Activated T-cell treated with anti-CD3 and anti-CD28 coated beads, Interleukin-2, amount 50 U/mL, for 48 hours (primary cell): ENCODE data around the gene NCAPH2.

Experiments used
- DNase-seq, 2 experiments: peaks; one replicate each; pipeline ENCODE4 v3.0.0-alpha.2; 2020

Gene NCAPH2

DNA sequence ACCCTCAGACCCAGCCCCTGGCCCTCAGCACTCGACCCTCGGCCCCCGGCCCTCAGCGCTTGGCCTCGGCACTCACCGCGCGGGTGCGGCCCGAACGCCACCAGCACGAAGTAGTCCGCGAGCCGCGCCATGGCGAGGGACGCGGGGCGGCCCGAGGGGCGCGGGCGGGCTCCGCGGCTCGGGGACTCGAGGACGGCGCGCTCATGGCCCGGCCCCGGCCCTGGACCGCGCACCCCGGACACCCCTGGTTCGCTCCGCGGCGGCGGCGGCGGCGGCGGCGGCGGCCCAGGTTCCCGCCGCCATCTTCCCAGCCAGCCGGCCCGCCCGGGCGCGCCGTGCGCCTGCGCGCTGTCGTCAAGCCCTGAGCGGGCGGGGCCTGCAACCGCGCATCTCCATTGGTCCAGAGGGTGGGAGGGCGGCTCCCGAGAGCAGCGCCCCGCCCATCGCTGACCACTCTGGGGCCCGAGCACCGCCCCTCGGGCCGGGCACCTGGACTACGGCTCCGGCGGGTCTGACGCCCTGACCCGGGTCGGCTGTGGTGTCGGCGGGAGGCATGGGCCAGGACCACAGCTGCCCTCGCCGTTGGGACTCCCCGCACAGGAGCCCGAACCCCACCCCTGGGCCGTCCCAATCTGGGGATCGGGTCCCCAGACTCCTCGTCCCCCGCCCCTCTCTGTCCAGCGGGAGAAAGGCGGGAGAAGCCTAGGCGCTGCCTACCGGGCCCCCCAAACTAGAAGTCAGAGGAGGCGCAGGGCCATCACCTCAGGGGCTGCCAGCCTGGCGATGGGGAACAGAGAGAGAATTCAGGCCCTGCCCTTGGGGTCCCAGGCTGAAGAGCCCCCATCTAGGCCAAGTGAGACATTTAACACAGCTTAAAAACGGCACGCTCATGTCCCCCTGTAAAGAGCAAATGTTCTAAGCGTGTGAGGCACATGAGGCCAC is 33.0 kb upstream of the NCAPH2 start, which contains the start of gene SBF1:
Gene SBF1, minus strand, starts transcription at position 326 of the 942 bp plus-strand sequence. Its CDS starts 195 bp downstream, at position 131.
- peak; percentile 91 to 93 for DNase-seq

DNA sequence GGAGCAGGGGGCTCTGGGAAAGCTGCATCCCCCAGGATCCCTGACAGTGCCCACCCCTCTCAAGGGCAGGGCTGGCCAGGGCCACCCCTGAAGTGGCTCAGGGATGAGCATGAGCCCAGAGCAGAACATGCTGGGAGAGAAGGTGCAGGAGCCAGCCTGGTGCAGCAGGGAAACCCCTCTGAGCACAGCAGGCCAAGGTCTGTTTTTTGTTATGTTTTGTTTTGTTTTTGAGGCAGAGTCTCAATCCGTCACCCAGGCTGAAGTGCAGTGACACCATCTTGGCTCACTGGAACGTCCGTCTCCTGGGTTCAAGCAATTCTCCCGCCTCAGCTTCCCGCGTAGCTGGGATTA is 32.4 kb upstream of the NCAPH2 start:
- DNase-seq, result no peak

DNA sequence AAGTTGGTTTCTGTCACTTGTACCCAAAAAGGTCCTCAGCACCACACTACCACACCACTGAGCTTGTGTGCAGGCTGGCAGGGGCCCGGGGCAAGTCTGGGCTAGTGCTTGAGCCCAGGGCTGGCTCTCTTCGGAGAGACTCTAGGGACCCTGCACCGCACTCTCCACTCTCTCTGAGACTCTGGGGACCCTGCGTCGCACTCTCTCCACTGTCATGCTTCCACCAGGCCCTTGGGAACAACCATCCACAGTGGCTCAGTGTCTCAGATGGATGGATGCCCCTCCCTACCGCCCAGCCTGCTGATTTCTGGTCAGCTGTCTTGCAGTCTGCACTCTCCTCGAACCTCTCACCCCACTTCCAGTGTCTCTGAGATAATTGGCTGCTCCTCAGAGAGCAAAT is 31.2 kb upstream of the NCAPH2 start:
- no peak for DNase-seq

DNA sequence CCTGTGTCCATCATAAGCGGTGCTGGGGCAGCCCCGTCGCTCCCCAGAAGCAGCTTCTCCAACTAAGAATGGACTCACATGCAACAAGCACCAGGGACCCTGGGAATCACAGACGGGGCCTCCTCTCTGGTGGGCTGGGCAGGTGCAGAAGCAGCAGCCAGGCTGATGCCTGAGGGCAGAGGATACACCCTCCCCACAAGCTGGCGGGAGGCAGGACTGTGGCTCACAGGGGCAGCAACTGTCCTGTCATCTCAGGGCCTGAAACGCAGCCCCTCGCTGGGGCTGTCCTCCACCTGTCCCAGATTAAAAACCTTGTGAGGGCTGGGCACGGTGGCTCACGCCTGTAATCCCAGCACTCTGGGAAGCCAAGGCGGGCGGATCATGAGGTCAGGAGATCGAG is 30.1 kb upstream of the NCAPH2 start:
- no peak for DNase-seq

DNA sequence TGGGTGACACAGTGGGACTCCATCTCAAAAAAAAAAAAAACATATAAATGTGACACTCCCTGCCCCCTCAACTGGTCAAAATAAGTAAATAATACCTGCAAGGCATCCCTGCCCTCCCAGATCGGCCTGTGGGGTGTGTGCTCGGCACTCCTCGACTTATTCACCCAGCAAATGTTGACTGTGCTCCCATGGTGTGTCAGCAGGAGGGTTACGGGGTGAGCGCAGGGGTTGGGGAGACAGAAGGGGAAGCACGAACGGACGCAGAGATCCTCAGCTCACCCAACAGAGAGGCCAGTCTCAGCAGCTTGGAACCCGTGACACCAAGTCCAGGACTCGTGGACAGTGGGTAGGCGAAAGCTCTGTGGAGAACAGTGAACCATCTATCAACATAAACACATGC is 28.3 kb upstream of the NCAPH2 start:
- no peak for DNase-seq

DNA sequence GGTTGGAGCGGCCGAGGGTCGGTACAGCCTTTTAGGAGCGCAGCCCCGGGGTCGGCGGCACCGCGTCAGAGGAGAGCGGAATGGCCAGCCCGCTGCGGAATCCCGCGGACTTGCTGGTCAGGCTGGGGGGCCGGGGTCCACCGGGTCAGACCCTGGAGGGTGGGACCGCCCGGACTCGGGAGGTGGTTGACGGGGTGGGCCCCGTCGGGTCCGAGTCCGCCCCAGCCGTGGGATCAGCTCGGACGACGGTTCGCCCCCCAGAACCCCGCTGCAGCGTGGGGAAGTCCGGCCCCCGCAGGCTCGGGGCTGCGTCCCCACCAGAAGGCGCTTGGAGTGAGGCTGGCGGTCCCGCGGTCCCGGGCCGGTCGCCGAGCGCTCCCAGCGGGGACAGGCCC is 27.0 kb upstream of the NCAPH2 start:
- no peak for DNase-seq

DNA sequence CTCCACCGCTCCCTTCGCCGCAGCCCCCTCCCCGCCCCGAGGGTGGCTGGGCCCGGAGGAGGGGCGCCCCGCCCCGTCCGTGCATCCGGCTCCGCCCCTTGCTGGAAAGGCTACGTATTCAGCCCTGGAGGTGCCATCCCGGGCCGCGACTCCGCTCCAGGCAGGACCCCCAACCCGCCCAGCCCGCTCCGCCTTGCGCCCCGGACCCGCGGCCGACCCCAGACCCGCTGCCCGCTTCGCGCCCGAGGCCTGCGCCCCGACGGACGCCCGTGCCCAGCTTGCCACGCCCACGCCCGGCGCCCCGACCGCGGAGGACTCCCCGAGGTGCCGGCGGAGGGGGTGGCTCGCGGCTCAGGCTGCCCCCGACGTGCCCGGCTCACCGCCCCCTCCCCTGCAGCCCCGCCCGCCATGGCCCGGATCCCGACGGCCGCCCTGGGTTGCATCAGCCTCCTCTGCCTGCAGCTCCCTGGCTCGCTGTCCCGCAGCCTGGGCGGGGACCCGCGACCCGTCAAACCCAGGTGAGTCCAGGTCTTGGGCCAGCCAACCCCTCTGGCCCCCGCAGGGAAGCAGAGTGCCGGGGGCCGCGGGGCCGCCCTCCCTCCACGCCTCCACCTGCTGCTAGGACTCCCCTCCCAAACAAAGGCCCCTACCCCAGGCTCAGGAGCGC is 26.5 kb upstream of the NCAPH2 start, which contains the start of gene ADM2:
Gene ADM2, plus strand, starts transcription at position 104 of the 667 bp plus-strand sequence. Its CDS starts 305 bp downstream, at position 409.
- peak; percentile 73 to 79 for DNase-seq

DNA sequence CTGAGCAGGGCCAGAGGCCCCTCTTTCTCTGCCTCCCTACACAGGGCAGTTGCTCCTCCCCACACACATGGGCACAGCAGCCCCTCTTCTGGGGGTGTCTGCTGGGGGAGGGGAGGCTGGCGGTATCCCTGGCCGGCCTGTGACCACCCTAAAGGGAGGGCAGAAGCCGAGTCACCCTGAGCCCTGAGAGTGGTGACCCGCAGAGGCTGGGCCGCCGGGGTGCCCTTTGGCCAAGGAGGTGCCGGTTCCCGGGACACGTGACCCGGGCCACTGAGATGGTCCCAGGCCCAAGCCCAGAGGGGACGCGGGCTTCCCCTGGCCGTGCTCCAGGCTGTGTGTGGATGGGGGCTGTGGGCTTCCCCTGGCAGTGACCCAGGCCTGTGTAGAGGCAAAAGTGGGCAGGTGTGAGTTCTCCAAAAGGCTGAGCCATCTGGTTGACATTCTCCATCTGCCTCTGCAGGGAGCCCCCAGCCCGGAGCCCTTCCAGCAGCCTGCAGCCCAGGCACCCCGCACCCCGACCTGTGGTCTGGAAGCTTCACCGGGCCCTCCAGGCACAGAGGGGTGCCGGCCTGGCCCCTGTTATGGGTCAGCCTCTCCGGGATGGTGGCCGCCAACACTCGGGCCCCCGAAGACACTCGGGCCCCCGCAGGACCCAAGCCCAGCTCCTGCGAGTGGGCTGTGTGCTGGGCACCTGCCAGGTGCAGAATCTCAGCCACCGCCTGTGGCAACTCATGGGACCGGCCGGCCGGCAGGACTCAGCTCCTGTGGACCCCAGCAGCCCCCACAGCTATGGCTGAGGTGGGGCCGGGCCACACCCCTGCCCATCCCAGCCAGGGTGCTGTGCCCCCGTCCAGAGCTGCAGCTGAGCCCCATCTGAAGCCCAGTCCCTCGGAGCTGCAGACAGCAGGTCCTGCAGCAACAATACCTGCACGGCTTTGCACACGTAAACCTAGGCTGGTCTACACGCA is 25.6 kb upstream of the NCAPH2 start:
- no peak for DNase-seq

DNA sequence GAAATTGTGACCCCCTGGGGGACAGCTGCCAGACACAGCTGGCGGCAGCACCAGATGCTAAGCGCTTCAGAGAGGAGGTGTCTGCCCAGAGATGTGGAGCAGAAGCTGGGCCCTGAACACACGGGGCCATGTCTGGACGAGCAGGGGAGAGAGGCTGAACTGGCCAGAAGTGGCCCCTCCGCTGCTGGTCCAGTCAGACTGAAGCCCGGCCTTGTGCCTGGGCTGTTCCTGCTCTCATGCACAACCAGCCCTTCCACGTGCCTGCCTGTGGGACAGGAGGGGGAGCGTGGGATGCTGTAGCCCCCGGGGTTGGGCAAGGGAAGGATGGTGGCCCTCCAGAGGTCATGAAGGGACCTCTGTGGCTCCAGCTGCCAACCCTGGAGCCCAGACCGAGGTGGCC is 24.9 kb upstream of the NCAPH2 start:
- DNase-seq, result no peak

DNA sequence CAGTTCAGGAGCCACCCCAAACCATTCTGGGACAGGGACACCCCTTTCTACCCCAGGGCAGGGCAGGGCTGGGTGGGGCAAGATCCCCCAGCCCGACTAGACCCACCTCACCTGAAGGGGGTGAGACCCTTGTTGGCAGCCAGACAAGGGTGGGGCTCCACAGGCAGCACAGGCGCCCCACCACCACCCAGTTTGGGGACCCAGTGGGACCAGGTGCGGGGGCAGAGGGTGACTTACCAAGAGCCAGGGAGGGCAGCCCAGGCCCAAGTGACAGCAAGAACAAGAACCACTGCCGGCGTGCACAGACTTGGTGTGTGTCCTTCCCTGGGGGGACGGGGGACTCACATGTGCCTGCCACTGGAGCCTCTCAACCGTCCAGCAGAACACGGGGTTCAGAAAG is 24.5 kb upstream of the NCAPH2 start:
- no peak for DNase-seq

DNA sequence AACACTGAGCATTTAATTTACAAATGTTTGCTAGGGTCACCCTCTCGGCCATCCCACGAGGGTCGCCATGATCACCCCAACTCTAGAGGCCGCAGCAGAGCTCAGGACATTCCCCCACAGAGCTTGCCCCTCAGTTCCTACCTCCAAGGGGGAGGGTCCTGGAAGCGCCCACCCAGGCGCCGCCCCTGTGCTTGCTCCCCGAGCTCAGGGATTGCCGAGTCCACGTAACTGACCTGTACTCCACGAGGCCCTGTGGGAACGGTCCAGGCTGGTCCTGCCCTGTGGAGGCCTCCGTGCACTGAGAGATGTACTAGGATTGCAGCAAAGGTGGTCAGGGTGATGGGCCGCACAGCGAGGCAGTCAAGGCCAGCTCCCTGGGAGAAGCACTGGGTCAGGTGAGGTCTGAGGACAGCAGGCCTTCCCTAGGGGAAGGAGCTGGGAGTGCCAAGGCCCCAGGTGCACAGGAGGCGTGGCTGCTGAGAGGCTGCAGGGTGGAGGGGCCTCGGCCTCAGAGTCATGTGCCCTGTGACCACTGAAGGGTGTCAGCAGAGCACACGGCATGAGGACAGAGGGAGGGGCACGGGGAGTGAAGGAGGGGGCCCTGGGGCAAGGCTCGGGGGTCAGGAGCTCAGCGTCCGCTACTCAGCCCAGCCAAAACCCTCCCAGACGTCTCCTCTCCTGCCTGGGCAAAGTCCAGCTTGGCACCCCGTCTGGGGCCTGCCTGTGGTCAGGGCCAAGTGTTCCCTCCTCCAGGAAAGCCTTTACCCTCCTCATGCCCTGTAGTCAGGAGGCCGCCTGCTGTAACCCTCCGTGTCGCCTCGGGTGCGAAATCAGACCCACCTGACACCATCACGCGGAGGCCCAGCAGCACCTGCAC is 23.8 kb upstream of the NCAPH2 start:
- no peak for DNase-seq

DNA sequence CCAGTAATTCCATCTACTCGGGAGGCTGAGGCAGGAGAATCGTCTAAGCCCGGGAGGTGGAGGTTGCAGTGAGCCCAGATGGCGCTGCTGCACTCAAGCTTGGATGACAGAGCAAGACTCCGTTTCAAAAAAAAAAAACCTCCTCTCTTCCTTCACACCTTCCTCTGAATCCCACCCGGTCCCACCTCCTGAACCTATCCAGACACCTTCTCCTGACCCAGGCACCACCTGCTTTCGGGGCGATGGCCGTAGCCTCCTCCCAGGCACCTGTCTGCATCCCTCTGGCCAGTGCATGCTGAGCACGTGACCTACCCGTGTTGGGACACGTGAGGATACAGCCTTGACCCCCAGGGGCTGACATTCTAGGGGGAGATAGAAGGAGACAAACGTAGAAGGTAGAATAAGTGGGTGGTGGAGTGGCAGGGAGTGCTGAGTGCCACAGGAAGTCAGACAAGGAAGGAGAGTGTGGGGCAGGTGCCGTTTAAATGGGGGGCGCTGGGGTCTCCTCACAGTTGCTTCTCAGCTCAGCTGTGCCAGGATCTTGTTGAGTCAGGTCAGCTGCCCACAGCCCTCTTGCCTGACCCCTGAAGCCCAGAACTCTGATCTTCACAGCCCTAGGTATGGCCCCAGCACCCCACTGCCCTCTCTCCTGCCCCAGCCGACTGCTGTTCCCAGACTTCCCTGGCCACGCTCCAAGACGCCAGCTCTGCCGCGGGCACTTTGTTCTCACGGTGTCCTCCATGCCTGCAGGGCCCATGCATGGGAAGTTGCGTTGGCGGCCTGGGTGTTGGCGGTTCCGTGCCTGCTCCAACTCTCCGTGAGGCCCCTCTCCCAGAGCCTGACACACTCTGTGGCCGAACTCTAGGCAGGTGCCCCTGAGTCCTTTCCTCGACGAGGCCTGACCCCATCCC is 22.5 kb upstream of the NCAPH2 start:
- DNase-seq, result no peak

DNA sequence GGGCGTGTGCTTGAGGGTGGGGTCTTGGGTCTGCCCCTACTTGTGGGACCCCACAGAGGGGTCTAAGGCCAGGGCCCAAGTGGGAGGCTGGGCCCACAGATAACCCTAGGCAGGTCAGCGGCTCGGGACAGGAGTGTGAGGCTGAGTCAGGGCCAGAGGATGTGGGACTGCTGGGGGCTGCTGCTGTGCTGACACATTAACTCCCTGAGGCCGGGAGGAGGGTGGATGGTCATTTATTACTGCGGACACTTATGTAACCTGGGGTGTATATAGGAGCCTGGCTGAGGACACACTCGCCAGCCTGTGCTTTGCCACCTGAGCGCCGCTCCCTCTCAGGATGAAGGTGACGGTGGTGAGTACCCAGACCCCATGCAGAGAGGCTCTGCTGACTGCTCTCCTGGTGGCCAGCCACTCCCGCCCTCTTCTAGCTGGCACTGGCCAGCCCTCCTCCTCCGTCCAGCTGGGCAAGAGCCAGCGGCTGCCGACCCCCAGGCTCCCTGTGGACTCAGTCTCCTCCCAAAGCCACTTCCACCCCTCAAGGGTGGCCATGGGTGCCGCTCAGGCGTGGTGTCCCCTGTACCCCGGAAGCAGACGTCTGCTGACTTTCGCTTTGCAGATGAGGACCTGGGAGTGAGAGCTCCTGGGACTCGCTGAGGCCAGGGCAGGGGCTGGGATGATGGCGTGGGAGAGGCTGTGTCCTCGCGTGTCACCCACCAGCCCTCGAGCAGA is 21.3 kb upstream of the NCAPH2 start, which contains the start of gene MIOX:
Gene MIOX, plus strand, starts transcription at position 299 of the 729 bp plus-strand sequence. Its CDS starts 39 bp downstream, at position 338.
- no peak for DNase-seq

DNA sequence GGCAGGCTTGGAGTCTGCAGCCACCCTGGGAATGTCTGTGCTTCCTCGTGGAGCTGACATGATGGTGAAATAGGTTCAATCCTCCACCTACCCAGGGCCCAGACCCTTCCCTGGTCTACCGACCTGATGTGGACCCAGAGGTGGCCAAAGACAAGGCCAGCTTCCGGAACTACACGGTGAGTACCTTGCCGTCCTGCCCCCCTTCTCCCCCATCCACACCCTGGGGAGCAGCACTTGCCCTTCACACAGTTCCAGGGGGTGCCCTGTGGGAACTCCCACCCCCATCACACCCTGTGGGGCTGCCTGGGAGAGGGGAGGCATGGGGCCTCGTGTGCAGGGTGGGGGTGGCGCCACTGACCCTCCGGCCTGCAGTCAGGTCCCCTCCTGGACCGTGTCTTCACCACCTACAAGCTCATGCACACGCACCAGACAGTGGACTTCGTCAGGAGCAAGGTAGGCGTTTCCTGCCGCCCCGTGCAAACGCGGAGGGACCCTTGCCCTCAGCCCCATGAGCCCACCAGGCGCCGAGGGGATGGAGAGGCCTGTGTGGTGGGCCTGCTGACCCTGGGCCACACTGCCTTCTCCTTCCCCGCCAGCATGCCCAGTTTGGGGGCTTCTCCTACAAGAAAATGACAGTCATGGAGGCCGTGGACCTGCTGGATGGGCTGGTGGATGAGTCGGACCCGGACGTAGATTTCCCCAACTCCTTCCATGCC is 20.6 kb upstream of the NCAPH2 start:
- no peak for DNase-seq

DNA sequence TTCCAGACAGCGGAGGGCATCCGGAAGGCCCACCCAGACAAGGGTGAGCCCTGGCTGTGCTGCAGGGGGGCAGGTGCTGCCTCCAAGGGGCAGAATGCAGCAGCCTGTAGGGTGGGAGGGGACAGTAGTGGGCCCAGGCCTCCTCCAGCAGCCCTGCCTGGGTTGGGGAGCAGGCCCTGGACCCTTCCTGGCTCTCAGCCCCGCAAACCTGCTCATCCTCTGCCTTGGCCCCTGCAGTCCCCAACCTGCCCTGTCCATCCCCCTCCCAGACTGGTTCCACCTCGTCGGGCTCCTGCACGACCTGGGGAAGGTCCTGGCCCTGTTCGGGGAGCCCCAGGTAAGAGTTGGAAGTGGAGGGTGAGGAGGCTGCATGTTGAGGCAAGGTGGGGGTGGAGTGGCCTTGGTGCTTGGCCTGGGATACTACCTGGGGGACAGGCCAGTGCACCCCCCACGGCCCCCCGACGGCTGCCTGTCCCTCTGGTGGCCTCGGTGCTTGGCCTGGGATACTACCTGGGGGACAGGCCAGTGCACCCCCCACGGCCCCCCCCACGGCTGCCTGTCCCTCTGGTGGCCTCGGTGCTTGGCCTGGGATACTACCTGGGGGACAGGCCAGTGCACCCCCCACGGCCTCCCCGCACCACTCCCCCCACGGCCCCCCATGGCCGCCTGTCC is 19.9 kb upstream of the NCAPH2 start:
- DNase-seq, result no peak

DNA sequence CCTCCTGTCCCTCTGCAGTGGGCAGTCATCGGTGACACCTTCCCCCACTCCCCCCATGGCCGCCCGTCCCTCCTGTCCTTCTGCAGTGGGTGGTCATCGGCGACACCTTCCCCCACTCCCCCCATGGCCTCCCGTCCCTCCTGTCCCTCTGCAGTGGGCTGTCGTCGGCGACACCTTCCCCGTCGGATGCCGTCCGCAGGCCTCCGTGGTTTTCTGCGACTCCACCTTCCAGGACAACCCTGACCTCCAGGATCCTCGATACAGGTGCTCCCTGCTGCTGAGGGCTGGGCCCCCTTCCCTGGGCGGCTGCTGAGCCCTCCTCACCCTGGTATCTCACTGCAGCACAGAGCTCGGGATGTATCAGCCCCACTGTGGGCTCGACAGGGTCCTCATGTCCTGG is 19.1 kb upstream of the NCAPH2 start:
- DNase-seq, result no peak

DNA sequence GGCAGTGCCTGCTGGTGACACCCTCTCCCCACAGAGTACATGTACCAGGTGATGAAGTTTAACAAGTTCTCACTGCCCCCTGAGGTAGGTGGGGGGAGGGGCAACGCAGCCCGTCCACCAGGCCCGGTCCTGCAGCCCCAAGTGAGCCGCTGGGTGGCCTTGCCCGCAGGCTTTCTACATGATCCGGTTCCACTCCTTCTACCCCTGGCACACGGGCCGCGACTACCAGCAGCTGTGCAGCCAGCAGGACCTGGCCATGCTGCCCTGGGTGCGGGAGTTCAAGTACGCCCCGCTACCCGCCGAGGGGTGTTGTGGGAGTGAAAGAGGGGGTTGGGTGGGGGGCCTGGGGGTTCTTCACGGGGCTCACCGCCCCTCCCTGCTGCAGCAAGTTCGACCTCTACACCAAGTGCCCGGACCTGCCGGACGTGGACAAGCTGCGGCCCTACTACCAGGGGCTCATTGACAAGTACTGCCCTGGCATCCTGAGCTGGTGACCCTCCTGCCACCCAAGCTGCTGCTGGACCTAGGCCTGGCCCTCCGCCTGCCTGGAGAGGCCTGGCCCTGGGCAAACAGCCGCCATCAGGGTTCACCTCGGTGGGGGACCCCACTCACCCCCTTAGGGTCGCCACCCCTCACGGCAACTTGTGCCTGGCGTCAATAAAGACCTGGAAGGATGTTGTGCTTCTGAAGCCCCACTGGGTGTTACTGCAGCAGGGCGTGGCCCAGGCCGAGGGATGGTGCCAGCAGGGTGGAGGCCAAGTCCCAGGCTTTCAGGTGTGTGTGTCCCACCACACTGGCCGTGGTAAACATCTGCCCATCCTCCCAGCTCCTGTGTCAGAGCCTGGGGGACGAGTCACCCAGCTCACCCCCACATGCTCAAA is 18.4 kb upstream of the NCAPH2 start:
- no peak for DNase-seq
